NCI-H2227 (cell line): ENCODE measurements around the gene ACYP1.

Experiments used
- DNase-seq: peaks from one replicate; lab custom pipeline; 2025; ENCODE audit not compliant: unreplicated experiment; lab: John Stamatoyannopoulos, UW

ACYP1 gene

DNA sequence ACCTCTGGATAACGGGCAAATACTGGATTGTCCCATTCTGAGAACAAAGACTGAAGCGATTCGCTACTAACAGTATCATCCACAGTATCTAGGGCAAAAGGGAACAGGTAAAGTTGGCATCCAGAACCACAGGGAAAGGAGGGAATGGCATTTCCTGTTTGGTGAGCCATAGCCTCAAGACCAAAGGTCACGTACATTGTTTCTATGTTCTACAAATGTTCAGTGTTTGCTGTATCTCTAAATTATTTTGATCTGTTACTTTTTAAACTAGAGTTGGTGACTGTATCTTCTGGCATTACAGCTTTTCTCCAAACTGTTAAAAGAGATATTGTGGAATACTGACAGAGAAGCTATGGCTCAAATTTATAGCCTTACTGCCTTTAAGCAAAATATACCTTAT, 22.2 kb downstream of the ACYP1 start:
- no peak for DNase-seq

- DNase-seq, result no peak
These were observed 22.9 kb downstream of the ACYP1 start for GRCh38 chr14:75040959-75041358.

DNA sequence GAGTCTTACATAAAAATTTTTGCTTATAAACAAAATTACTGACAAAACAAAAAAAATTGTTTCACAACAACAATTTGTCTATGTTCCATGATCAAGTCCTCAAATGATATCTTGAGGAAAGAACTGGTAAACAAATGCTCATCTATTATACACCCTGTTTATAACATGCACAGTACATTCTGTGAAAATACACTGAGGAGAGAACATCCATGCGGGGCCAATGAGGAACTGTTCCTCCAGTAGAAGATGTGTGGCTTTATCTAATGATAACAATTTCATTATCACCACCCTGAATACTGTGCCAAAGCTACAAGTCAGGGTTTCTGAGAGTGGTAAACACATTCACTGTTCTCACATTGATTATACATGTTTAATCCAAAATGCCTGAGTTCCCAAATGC, 23.3 kb downstream of the ACYP1 start:
- DNase-seq, result no peak

DNA sequence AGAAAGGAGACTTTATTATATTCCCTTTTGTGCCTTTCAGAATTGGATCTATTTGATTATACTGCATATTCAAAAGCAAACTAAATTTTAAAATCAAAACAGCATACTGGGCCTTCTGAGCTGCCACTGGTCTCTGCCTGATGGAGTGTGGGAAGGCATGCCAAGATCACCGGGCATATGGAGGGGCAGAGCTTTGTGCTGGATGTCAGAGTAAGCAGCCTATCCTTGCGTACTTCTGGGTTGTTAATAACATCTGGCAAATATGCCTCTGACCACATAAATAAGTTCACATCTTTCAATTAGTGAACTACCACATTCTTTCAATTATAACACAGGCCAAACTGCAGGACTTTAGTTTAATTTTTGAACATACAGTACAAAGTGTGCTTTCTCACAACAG, 30.9 kb downstream of the ACYP1 start:
- no peak for DNase-seq

DNA sequence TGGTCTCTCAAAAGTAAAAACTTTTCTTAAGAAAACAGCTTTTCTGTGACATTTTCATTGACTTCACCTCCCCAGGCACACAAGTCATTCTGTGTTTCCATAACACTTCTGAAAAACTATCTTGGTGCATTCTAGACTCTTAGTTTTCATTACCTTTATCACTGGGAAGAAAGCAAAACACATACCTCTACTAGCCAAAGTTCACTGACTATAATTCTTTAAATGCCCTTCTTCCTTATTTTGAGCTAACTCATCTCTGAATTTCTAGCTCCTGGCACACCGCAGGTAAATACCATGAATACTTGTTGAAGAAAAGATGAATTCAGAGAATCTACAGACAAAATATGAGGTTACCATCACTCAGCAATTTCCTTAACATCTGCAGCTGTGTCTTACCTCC, 33.7 kb downstream of the ACYP1 start:
- no peak for DNase-seq

- no peak for DNase-seq
These were observed 37.9 kb downstream of the ACYP1 start for GRCh38 chr14:75025876-75026275.

DNA sequence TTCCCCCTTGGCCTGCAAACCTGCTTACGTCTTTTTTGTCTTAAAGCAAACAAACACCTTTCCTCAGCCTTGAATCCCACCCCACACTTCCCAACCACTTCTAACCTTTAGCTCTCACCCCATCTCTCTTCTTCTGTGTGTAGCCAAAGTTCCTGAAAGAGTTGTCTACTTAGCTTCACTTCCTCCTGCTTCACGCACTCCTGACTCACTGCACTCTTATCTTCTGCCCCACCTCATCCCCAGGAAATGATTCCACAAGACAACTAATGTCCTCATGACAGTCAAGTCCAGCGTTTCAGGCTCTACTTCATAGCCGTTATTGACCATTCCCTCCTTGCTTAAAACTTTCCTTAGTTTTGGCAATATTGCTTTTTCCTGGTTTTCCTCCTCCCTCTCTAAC, 38.7 kb downstream of the ACYP1 start:
- no peak for DNase-seq

DNA sequence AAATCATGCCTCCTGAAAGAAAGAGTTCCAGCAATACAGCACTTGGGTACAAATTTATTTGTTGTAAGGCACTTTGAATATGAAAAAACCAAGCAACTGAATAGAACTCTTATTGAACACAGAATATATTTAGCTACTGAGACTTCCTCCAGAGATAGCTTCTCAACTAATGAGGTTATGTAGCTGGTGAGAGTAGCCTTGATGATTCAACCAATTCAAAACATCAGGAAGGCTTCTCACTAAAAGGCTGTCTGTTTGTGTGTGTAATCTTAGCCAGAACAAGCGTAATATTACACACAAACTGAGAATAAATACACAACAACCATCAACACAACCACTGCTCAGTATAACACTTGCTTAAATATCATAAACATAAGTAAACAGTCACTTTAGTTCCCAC, 40.7 kb downstream of the ACYP1 start:
- DNase-seq, result no peak

GRCh38 chr14:75022655-75023054, 41.2 kb downstream of the ACYP1 start:
- no peak for DNase-seq

DNA sequence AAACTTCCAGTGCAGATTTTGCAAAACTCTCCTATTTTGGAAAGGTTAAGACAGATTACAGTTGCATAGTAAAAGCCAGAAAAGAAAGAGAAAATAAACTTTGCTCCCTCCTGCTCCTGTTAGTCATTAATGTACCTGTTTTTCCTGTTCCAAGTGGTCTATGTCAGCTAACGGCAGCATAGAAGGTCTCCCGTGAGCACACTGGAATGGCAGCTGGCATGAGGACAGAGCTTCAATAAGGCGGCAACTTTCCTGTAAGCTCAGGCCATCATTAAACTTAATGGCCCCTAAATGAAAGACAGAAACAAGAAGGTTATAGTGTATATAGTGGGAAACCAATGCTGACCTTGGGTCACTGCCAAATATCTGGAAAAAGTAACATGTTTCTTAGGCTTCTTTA, 45.1 kb downstream of the ACYP1 start:
- DNase-seq, result no peak

DNA sequence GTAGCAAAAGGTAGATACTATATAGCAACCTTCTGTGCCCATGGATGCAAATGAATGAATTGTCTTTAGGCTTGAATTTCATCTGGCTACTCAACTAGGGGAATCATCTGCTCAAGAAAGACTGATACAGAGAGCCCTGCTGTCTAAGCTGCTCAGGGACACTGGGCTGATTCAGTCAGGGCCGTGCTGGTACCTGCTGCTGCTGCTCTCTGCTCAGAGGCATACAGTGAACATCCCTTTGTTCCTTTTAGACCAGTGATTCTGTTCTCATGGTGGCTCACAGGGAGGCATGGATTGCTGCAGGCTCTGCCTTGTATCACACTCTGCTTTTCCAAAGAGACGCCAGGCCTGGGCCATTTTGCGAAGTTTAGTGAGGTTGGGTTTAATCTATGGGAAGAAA, 47.0 kb downstream of the ACYP1 start:
- DNase-seq, result no peak

DNA sequence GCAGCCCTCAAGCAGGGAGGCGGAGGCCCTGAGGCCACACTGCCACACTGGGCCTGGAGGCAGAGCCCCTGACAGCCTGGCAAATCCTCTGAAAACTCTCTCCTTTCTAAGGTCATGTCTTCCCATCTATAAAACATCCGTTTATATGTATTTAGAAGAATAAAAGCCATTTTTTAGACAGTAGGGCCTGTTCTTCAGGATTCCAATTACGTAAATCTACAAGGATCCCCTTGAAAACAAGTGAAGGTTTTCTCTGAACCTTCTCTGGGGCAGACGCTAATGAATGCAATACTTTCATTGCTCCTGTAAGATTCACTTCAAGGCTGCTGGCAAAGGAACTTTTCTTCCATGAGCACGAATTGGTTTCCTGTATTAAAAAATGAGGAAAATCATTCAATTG, 48.3 kb downstream of the ACYP1 start:
- no peak for DNase-seq

- DNase-seq, result no peak
These were observed 50.5 kb downstream of the ACYP1 start for GRCh38 chr14:75013290-75013689.

- peak; percentile 90 for DNase-seq
These were observed 52.3 kb downstream of the ACYP1 start for GRCh38 chr14:75011356-75011994.

DNA sequence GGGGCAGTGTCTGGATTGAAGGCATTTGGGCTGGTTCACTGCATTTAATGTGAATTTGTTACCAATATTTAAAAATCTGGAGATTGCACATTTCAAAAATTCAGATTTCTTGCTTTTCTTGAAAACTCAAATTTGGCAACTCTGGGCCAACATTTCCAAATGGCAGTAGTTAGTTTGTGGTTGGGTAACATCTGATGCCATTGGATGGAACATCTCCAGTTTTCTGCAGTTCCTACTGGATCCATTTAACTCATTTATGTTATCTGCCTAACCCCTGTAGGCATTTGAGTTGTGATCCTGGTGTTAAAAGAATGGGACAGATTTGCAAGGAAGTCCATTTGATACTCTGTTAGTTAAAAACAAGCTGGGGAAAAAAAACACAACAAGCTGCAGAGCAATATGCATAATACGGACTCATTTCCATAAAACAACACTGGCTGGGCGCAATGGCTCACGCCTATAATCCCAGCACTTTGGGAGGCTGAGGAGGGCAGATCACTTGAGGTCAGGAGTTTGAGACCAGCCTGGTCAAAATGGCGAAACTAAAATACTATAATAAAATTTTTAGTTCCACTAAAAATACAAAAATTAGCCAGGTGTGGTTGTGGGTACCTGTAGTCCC, 53.2 kb downstream of the ACYP1 start:
- no peak for DNase-seq

DNA sequence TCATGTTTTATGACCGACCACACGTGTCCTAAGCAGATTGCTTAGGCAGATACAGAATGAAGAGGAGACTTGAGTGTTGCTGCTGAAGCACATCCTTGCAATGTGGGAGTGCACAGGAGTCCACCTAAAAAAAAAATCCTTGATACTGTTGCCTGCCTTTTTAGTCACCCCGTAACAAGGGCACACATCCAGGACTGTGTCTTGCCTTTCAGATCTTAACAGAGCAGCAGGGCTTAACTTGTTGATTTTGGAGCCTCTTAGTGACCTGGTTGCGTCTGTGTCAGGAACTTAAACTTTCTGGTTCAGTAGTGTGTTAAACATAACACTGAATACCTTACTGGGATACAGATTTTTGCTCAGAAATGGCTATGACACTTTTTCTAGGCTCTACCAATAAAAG, 54.6 kb downstream of the ACYP1 start:
- no peak for DNase-seq

DNA sequence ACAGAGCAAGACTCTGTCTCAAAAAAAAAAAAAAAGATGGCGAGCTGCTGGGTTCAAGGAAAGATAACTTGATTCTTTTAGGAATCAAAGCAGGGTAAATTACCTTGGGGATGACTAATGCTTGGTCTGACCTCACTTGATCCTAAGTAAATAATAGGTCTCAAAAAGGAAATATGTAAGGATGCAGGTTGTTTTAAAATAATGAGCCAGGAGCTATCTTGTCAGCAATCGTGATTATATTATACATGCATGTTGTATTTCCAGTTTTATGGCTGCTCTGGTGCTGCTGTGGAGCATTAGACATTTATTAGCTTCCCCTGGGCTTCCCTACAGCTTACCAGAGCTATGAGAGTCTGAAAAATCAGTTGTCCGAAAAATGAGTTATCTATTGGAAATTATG, 58.5 kb downstream of the ACYP1 start:
- no peak for DNase-seq

GRCh38 chr14:75003250-75004027, 60.4 kb downstream of the ACYP1 start:
- no peak for DNase-seq
